Ovary (tissue), 3 donors: ENCODE measurements around the gene ZNF718.
"Not testable (repeated sequence)": the region's sequence is repeated elsewhere in the genome, so short reads cannot be mapped to it uniquely, and the experiment has no call there.

Source experiments
- EP300 ChIP-seq: sonication (generic); formaldehyde crosslinking; IDR thresholded peaks from one replicate; pipeline ENCODE4 v1.6.1; 2017; ENCODE audit warnings: antibody characterized with exemption
- TF ChIP-seq, protein P1 (sequence below), 3 donors: fragments of 450-650 bp in 2 of 3; fragments of 200-600 bp in 1 of 3; IDR thresholded peaks; one replicate each; pipeline versions ENCODE4 v1.5.1 to v1.8.0; 2016 to 2022; ENCODE audit warnings: antibody characterized with exemption in 3 of 3, mild to moderate bottlenecking in 1 of 3
- donor health status: DM: no; HTN: no; CAD: no.

DNA sequence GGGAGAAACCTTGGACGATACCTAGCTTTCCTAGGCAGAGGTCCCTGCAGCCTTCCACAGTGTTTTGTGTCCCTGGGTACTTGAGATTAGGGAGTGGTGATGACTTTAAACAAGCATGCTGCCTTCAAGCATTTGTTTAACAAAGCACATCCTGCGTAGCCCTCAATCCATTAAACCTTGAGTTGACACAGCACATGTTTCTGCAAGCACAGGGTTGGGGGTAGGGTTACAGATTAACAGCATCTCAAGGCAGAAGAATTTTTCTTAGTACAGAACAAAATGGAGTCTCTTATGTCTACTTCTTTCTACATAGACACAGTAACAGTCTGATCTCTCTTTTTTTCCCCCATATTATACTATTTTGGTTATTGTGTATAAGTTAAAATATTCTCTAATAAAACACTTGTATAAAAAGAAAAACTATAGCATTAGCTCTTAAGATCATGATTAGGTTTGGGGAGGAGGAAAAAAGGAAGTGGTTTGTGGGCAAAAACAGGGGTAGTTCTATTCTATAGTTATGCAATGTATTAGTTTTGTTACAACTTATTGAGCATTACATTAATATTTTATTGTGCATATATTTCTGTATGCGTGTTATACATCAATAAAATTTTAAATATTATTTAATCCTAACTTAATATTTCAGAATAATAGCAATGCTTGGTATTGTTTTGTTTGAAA, 84.3 kb downstream of the ZNF718 start:
- not testable (repeated sequence) for TF ChIP-seq EP300
- TF ChIP-seq, protein P1, sequence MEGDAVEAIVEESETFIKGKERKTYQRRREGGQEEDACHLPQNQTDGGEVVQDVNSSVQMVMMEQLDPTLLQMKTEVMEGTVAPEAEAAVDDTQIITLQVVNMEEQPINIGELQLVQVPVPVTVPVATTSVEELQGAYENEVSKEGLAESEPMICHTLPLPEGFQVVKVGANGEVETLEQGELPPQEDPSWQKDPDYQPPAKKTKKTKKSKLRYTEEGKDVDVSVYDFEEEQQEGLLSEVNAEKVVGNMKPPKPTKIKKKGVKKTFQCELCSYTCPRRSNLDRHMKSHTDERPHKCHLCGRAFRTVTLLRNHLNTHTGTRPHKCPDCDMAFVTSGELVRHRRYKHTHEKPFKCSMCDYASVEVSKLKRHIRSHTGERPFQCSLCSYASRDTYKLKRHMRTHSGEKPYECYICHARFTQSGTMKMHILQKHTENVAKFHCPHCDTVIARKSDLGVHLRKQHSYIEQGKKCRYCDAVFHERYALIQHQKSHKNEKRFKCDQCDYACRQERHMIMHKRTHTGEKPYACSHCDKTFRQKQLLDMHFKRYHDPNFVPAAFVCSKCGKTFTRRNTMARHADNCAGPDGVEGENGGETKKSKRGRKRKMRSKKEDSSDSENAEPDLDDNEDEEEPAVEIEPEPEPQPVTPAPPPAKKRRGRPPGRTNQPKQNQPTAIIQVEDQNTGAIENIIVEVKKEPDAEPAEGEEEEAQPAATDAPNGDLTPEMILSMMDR (IDR thresholded peaks at IDR 0.05), result not testable (repeated sequence)
